Activated CD8-positive, alpha-beta T cell treated with anti-CD3 and anti-CD28 coated beads for 36 hours (primary cell): ENCODE results near the gene LPP. TPM values are rescaled to one million over a fixed set of nuclear protein-coding genes. Genes with fewer than 3 reads are reported as not detected.

Source experiments
- ATAC-seq: fragments of 200-7000 bp; cut with Tn5 transposase; one replicate; pipeline ENCODE4 v1.10.0; 2021; ENCODE audit warnings: mild to moderate bottlenecking, moderate library complexity
- CTCF ChIA-PET: fragments of 350-600 bp; sonication (Branson Sonifier 250); formaldehyde crosslinking; loops from one replicate; lab custom pipeline; 2021; ENCODE audit warnings: antibody characterized with exemption; lab: Charles Lee
- POLR2A ChIA-PET: fragments of 350-600 bp; sonication (Branson Sonifier 250); formaldehyde crosslinking; loops from one replicate; lab custom pipeline; 2021; ENCODE audit warnings: antibody characterized with exemption; lab: Charles Lee
- DNase-seq: peaks from one replicate; pipeline ENCODE4 v3.0.0-alpha.2; 2020
- H3K27ac Mint-ChIP-seq: one replicate; pipeline ENCODE4 v1.8.0; 2021; ENCODE audit warnings: mild to moderate bottlenecking, mixed read lengths
- H3K27me3 Mint-ChIP-seq: one replicate; pipeline ENCODE4 v1.8.0; 2021; ENCODE audit warnings: mixed read lengths
- H3K36me3 Mint-ChIP-seq: one replicate; pipeline ENCODE4 v1.8.0; 2021; ENCODE audit warnings: low read depth, mixed read lengths
- H3K4me1 Mint-ChIP-seq: one replicate; pipeline ENCODE4 v1.8.0; 2021; ENCODE audit warnings: low read depth, mixed read lengths
- H3K4me3 Mint-ChIP-seq: one replicate; pipeline ENCODE4 v1.8.0; 2021; ENCODE audit warnings: mild to moderate bottlenecking, moderate library complexity, mixed read lengths
- H3K9me3 Mint-ChIP-seq: one replicate; pipeline ENCODE4 v1.8.0; 2021; ENCODE audit warnings: mixed read lengths
- intact Hi-C: fragments of 100-400 bp; cut with micrococcal nuclease; formaldehyde crosslinking; loops from one replicate; pipeline ENCODE4 v1.10.0; 2022
- total RNA-seq, 2 experiments: library from RNA; stranded (reverse); gene quantifications; one replicate each; pipeline ENCODE4 v1.2.3, GENCODE V29; 2021
- TF ChIP-seq, protein P1 (sequence below): fragments of 200-600 bp; IDR thresholded peaks from one replicate; pipeline ENCODE4 v1.8.0; 2022; ENCODE audit warnings: antibody characterized with exemption, mild to moderate bottlenecking

LPP gene
- total RNA-seq, 2 experiments from 2014 or later = 16.4 to 22.6 TPM

DNA sequence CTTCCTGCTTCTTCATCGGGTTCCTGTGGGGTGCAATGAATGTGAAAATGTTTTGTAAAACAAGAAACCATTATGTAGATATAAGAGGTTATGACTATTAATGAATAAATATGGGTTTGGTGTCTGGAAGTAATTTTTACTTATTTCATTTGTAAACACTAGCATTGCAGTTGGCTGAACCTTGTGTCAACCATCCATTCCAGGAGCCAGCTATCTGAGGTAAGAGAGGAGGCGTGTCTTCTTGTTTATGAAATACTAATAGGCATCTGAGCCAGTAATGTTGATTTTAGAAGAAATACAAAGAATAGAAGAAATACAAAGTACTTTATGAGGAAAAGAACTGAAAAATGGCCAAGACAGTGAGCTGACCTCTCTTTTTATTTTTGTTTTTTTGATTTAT, 187.5 kb downstream of the LPP start:
- intact Hi-C loops = no loop called here
- Mint-ChIP-seq H3K36me3 (peaks cover 12% of the 10 kb centered on the region), H3K9me3 (no peaks in the 10 kb centered on the region), H3K4me3 (no peak overlapping the region), H3K27ac (no peak overlapping the region), H3K27me3 (no peaks in the 10 kb centered on the region), H3K4me1 (peaks cover 46% of the 10 kb centered on the region)
- TF ChIP-seq, protein P1, sequence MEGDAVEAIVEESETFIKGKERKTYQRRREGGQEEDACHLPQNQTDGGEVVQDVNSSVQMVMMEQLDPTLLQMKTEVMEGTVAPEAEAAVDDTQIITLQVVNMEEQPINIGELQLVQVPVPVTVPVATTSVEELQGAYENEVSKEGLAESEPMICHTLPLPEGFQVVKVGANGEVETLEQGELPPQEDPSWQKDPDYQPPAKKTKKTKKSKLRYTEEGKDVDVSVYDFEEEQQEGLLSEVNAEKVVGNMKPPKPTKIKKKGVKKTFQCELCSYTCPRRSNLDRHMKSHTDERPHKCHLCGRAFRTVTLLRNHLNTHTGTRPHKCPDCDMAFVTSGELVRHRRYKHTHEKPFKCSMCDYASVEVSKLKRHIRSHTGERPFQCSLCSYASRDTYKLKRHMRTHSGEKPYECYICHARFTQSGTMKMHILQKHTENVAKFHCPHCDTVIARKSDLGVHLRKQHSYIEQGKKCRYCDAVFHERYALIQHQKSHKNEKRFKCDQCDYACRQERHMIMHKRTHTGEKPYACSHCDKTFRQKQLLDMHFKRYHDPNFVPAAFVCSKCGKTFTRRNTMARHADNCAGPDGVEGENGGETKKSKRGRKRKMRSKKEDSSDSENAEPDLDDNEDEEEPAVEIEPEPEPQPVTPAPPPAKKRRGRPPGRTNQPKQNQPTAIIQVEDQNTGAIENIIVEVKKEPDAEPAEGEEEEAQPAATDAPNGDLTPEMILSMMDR = no peak
- DNase-seq (no peak), ATAC-seq (no peak)
- CTCF ChIA-PET = interaction anchor here (1.0 to 1.5 kb wide), 3 partner anchors 17 to 601 kb away, joined by 3 to 4 read pairs (median 4); no protein-coding TSS in a partner anchor
- POLR2A ChIA-PET = interaction anchor here (0.7 kb wide), 1 partner anchor 40 kb away, joined by 3 read pairs; no protein-coding TSS in a partner anchor

DNA sequence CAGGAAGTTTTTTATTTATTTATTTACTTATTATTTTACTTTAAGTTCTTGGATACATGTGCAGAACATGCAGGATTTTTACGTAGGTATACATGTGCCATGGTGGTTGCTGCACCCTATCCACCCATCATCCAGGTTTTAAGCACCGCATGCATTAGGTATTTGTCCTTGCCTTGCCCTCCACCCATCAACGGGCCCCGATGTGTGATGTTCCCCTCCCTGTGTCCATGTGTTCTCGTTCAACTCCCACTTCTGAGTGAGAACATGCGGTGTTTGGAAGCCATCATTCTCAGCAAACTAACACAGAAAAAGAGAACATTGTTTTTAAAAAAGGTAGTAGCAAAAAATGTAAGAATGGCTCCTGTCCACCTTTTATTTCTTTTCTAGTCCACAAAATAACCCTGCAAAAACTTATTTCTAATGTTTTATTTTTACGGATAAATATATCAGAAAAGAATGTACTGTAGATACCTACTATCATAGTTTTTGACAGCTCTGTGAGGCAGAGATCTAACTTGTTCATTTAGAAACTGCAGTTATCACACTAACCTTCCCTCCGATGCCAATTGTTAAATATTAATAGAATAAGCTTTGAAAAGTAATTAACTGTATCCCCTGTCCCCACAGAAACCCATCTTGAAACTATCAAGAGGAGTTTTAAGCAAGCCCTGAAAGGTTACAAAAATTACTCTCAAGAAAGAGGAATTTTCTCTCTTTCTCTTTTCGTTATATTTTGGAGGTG, 189.2 kb downstream of the LPP start:
- peaks cover 39% of the 10 kb centered on the region for H3K4me1 Mint-ChIP-seq
- H3K9me3 Mint-ChIP-seq = no peaks in the 10 kb centered on the region
- no peak overlapping the region for H3K4me3 Mint-ChIP-seq
- no peak overlapping the region for H3K27ac Mint-ChIP-seq
- ChIA-PET CTCF (interaction anchor here (1.0 to 1.3 kb wide), 3 partner anchors 9 to 603 kb away, joined by 3 to 5 read pairs (median 4); no protein-coding TSS in a partner anchor), POLR2A (interaction anchor here (1.3 kb wide), 1 partner anchor 8 kb away, joined by 6 read pairs; no protein-coding TSS in a partner anchor)
- TF ChIP-seq, protein P1 = no peak
- intact Hi-C loops = no loop called here
- no peaks in the 10 kb centered on the region for H3K27me3 Mint-ChIP-seq
- DNase-seq (no peak), ATAC-seq (no peak)
- H3K36me3 Mint-ChIP-seq = peaks cover 6% of the 10 kb centered on the region

DNA sequence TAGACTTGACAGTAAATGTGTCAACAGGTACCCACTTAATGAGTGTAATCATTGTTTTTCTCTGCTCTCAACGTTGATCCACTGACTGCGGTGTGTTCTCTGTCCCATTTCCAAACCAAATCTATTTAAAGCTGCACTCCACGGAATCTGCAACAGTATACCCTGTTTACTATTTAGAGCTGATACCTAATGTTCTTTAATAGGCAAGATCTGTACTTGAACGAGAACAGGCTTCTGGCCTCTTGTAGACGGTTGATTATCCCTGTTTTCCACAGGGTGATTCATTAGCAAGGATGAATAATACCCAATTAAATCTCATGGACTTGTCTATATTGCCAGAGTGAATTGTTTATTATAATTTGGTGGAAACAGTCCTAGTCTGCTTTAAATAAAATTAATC, 189.9 kb downstream of the LPP start:
- Mint-ChIP-seq H3K36me3 (peaks cover 4% of the 10 kb centered on the region), H3K4me1 (peaks cover 32% of the 10 kb centered on the region), H3K27ac (no peak overlapping the region), H3K9me3 (no peaks in the 10 kb centered on the region), H3K27me3 (no peaks in the 10 kb centered on the region), H3K4me3 (no peak overlapping the region)
- no peak for DNase-seq
- no peak for ATAC-seq
- ChIA-PET POLR2A (interaction anchor here (1.0 kb wide), 1 partner anchor 109 kb away, joined by 3 read pairs; no protein-coding TSS in a partner anchor), CTCF (interaction anchor here (1.0 kb wide), 1 partner anchor 24 kb away, joined by 3 read pairs; no protein-coding TSS in a partner anchor)
- intact Hi-C loops = no loop called here
- TF ChIP-seq, protein P1 = no peak

DNA sequence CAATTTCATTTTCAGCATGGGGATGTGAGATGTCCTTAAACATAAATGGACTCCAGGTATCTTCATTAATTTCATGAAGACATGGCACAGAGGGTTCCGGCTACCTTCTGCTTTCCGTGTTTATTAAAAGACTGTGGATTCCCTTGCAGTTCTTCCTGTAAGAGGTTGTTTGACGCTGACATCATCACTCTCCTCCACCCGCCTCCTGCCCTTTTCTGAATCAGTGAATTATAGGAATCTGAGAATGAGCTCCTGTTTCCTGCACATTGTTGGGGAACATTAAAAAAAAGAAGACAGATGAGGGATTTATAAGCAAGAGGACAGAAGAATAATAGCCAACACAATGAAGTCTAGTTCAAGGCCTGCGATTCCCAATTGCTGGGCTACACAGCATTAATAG, 191.3 kb downstream of the LPP start:
- TF ChIP-seq, protein P1 = no peak
- ChIA-PET CTCF (no interaction called here), POLR2A (no interaction called here)
- Mint-ChIP-seq H3K9me3 (no peaks in the 10 kb centered on the region), H3K27ac (no peak overlapping the region), H3K27me3 (no peaks in the 10 kb centered on the region), H3K4me3 (no peak overlapping the region), H3K36me3 (peaks cover 2% of the 10 kb centered on the region), H3K4me1 (peaks cover 23% of the 10 kb centered on the region)
- no peak for ATAC-seq
- intact Hi-C loops = no loop called here
- DNase-seq = no peak
